Tibial nerve (tissue), 4 donors: ENCODE data around the gene PTPRJ. TPM values are rescaled to one million over a fixed set of nuclear protein-coding genes. Genes with fewer than 3 reads are reported as not detected.

Source experiments
- DNase-seq, 2 donors: peaks; one replicate each; pipeline ENCODE4 v3.0.0-alpha.2; 2019; ENCODE audit warnings: low spot score in 2 of 2
- H3K27ac ChIP-seq, 4 donors: fragments of 200-600 bp; sonication (generic) in 3 of 4; one replicate each; pipeline ENCODE4 v1.5.1; 2017 to 2019; ENCODE audit warnings: mild to moderate bottlenecking in 1 of 4
- H3K27me3 ChIP-seq, 2 donors: fragments of 200-600 bp; sonication (generic) in 1 of 2; one replicate each; pipeline versions ENCODE4 v1.5.1 to v1.6.0; 2017 to 2019
- H3K36me3 ChIP-seq, 3 donors: fragments of 200-600 bp; sonication (generic); one replicate each; pipeline ENCODE4 v1.5.1; 2018 to 2019
- H3K4me1 ChIP-seq, 4 donors: fragments of 200-600 bp; sonication (generic) in 3 of 4; one replicate each; pipeline ENCODE4 v1.5.1; 2017 to 2019
- H3K4me3 ChIP-seq, 4 donors: fragments of 200-600 bp; sonication (generic) in 3 of 4; one replicate each; pipeline ENCODE4 v1.5.1; 2017 to 2019; ENCODE audit warnings: mild to moderate bottlenecking in 1 of 4, moderate library complexity in 1 of 4
- H3K9me3 ChIP-seq, 4 donors: fragments of 200-600 bp; sonication (generic) in 3 of 4; one replicate each; pipeline ENCODE4 v1.5.1; 2017 to 2019
- CTCF ChIP-seq, 5 experiments: fragments of 200-600 bp in 3 of 5; fragments of 450-650 bp in 2 of 5; sonication (generic) in 3 of 5; IDR thresholded peaks; one replicate each; pipeline ENCODE4 v1.5.1; 2016 to 2019; ENCODE audit warnings: antibody characterized with exemption in 5 of 5, mild to moderate bottlenecking in 3 of 5, moderate library complexity in 2 of 5
- EP300 ChIP-seq, 2 donors: sonication (generic); formaldehyde crosslinking; IDR thresholded peaks; one replicate each; pipeline ENCODE4 v1.6.1; 2017; ENCODE audit warnings: antibody characterized with exemption in 2 of 2, mild to moderate bottlenecking in 1 of 2
- POLR2A ChIP-seq, 2 donors: fragments of 450-650 bp; IDR thresholded peaks; one replicate each; pipeline ENCODE4 v1.6.1; 2017; ENCODE audit warnings: antibody characterized with exemption in 2 of 2, mild to moderate bottlenecking in 2 of 2, moderate library complexity in 2 of 2
- WGBS, 2 donors: methylation state at CpG; one replicate each; pipeline ENCODE4 v1.1.5; 2018; 5-methylcytosine and 5-hydroxymethylcytosine counted together
- total RNA-seq, 4 donors: library from RNA; depleted of rRNA; stranded (reverse); fragments of >200 nt; gene quantifications; one replicate each; pipeline ENCODE4 v1.1.0, GENCODE V29; 2016

Gene PTPRJ
- total RNA-seq, 4 donors from 2014 or later: 20.5 to 24.3 (median 22.3) TPM

GRCh38 chr11:48142889-48143288, 162.5 kb downstream of the PTPRJ start:
- Histone ChIP-seq H3K27me3 (no peaks in the 10 kb centered on the region), H3K36me3 (peaks cover 0 to 89% (median 8%) of the 10 kb centered on the region in 3 donors), H3K4me1 (no peaks in the 10 kb centered on the region), H3K4me3 (no peak overlapping the region), H3K27ac (no peak overlapping the region), H3K9me3 (no peaks in the 10 kb centered on the region)
- WGBS, 2 donors: 88 to 90% methylated on average over 4 of the region's 4 CpGs
- no peak for DNase-seq
- TF ChIP-seq EP300 (IDR thresholded peaks at IDR 0.05) (no peak), POLR2A (IDR thresholded peaks at IDR 0.05) (no peak), CTCF (IDR thresholded peaks at IDR 0.05) (no peak)

GRCh38 chr11:48148749-48149148, 168.4 kb downstream of the PTPRJ start:
- 78 to 80% methylated on average over 3 of the region's 3 CpGs for WGBS, 2 donors
- peaks cover 0 to 13% (median 0%) of the 10 kb centered on the region in 4 donors for H3K9me3 ChIP-seq
- H3K4me3 ChIP-seq: no peak overlapping the region
- no peak overlapping the region for H3K27ac ChIP-seq
- TF ChIP-seq EP300 (IDR thresholded peaks at IDR 0.05): no peak
- TF ChIP-seq POLR2A (IDR thresholded peaks at IDR 0.05): no peak
- TF ChIP-seq CTCF (IDR thresholded peaks at IDR 0.05): no peak
- no peaks in the 10 kb centered on the region for H3K4me1 ChIP-seq
- peaks cover 0 to 95% (median 0%) of the 10 kb centered on the region in 3 donors for H3K36me3 ChIP-seq
- no peaks in the 10 kb centered on the region for H3K27me3 ChIP-seq
- no peak for DNase-seq

- Histone ChIP-seq H3K27ac (no peak overlapping the region), H3K27me3 (no peaks in the 10 kb centered on the region), H3K4me1 (no peaks in the 10 kb centered on the region), H3K36me3 (peaks cover 0 to 95% (median 6%) of the 10 kb centered on the region in 3 donors), H3K9me3 (peaks cover 0 to 14% (median 0%) of the 10 kb centered on the region in 4 donors), H3K4me3 (no peak overlapping the region)
- WGBS, 2 donors: 72 to 81% methylated on average over 4 of the region's 4 CpGs
- no peak for TF ChIP-seq EP300 (IDR thresholded peaks at IDR 0.05)
- no peak for TF ChIP-seq CTCF (IDR thresholded peaks at IDR 0.05)
- TF ChIP-seq POLR2A (IDR thresholded peaks at IDR 0.05): no peak
- DNase-seq: no peak
Measured at GRCh38 chr11:48150213-48150612, 169.9 kb downstream of the PTPRJ start.

GRCh38 chr11:48154151-48154550, 173.8 kb downstream of the PTPRJ start:
- H3K4me3 ChIP-seq: no peak overlapping the region
- H3K27me3 ChIP-seq: no peaks in the 10 kb centered on the region
- DNase-seq: no peak
- peaks cover 0 to 92% (median 9%) of the 10 kb centered on the region in 3 donors for H3K36me3 ChIP-seq
- 79 to 87% methylated on average over 3 of the region's 3 CpGs for WGBS, 2 donors
- TF ChIP-seq EP300 (IDR thresholded peaks at IDR 0.05) (no peak), POLR2A (IDR thresholded peaks at IDR 0.05) (no peak), CTCF (IDR thresholded peaks at IDR 0.05) (no peak)
- no peaks in the 10 kb centered on the region for H3K4me1 ChIP-seq
- peaks cover 0 to 14% (median 0%) of the 10 kb centered on the region in 4 donors for H3K9me3 ChIP-seq
- H3K27ac ChIP-seq: no peak overlapping the region

GRCh38 chr11:48161951-48162884, 181.9 kb downstream of the PTPRJ start:
- no peak for DNase-seq
- TF ChIP-seq EP300 (IDR thresholded peaks at IDR 0.05) (no peak), CTCF (IDR thresholded peaks at IDR 0.05) (no peak), POLR2A (IDR thresholded peaks at IDR 0.05) (no peak)
- WGBS, 2 donors: 42 to 47% methylated on average over 6 of the region's 6 CpGs
- Histone ChIP-seq H3K36me3 (peaks cover 0 to 74% (median 4%) of the 10 kb centered on the region in 3 donors), H3K4me3 (no peak overlapping the region), H3K27ac (no peak overlapping the region), H3K4me1 (peaks cover 0 to 11% (median 0%) of the 10 kb centered on the region in 4 donors), H3K9me3 (no peaks in the 10 kb centered on the region), H3K27me3 (no peaks in the 10 kb centered on the region)
